ENCODE results near the gene ZNF256. TPM values are rescaled to one million over a fixed set of nuclear protein-coding genes. Genes with fewer than 3 reads are reported as not detected.

Gene ZNF256
- total and polyA plus RNA-seq, 2 of the 13 experiments (the other 11 are each of a cell fraction or from before 2014, with no cell fraction given) = 3.8 to 6.0 TPM

DNA sequence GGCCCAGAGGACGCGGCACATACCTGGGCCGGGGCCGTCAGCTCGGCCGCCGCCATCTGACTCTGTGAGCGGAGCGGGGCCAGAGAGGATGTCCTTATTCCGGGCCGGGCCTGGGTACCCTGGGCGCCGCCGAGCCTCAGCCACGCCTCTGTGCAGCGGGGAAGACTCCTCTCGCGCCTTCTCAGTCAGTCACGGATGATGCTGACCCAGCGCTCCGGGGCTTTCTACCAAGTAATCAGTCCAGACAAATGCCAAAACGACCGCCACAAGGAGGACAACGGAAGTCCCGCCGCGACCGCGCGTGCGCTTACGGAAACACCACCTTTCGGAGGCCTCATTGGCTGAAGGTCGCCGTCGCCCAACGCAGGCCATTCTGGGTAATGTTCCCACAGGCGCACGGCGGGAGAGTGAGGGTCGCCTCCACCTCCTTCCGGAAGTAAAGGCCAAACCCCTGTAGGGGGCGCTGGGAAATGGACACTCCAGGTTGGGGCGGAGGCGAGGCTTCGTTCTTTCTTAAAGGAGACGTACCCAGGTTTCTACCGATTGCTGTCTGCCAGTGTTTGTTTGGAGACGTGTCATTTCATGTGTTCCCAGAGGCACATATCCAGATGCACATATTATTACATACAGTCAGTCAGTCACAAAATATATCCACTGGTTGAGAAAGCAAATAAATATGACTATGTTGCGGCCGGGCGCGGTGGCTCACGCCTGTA lies at the start of gene ZNF256 (continued):
- TF ChIP-seq PPARG (CRISPR knock-in tag; conservative IDR thresholded peaks at IDR 0.05) (0 out of 2 replicates have a peak, but pooled peaks have one; percentile 32), ZNF30 (CRISPR knock-in tag; IDR thresholded peaks at IDR 0.05) (no peak), ETV6 (CRISPR knock-in tag; conservative IDR thresholded peaks at IDR 0.05) (no peak; the same call in 1 of the 2 replicates), ZNF496 (CRISPR knock-in tag; IDR thresholded peaks at IDR 0.05; ENCODE audit: insufficient replicate concordance) (no peak), SAP130 (CRISPR knock-in tag; IDR thresholded peaks at IDR 0.05; ENCODE audit: low read depth) (peak; percentile 98), ZNF431 (CRISPR knock-in tag; IDR thresholded peaks at IDR 0.05; ENCODE audit: borderline replicate concordance, low read depth) (0 out of 2 replicates have a peak, but pooled peaks have one; percentile 45), ZNF839 (CRISPR knock-in tag; IDR thresholded peaks at IDR 0.05; ENCODE audit: borderline replicate concordance) (no peak), ZNF343 (CRISPR knock-in tag; IDR thresholded peaks at IDR 0.05) (0 out of 2 replicates have a peak, but pooled peaks have one; percentile 56), KLF9 (CRISPR knock-in tag; IDR thresholded peaks at IDR 0.05; ENCODE audit: low read depth) (no peak), TCF12 (IDR thresholded peaks at IDR 0.05) (no peak), TCF12 (CRISPR knock-in tag; IDR thresholded peaks at IDR 0.05) (0 out of 2 replicates have a peak, but pooled peaks have one; percentile 28), NFIC (IDR thresholded peaks at IDR 0.05; ENCODE audit: low read length) (no peak), ZNF570 (CRISPR knock-in tag; IDR thresholded peaks at IDR 0.05; ENCODE audit: borderline replicate concordance) (no peak), NCOA2 (CRISPR knock-in tag; IDR thresholded peaks at IDR 0.05) (peak; percentile 58; the same call in 1 of the 2 replicates), ZNF251 (CRISPR knock-in tag; IDR thresholded peaks at IDR 0.05) (no peak), ZNF775 (CRISPR knock-in tag; IDR thresholded peaks at IDR 0.05; ENCODE audit: borderline replicate concordance) (no peak)
- TF ChIP-seq, protein P1, sequence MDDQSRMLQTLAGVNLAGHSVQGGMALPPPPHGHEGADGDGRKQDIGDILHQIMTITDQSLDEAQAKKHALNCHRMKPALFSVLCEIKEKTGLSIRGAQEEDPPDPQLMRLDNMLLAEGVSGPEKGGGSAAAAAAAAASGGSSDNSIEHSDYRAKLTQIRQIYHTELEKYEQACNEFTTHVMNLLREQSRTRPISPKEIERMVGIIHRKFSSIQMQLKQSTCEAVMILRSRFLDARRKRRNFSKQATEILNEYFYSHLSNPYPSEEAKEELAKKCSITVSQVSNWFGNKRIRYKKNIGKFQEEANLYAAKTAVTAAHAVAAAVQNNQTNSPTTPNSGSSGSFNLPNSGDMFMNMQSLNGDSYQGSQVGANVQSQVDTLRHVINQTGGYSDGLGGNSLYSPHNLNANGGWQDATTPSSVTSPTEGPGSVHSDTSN (CRISPR knock-in tag; IDR thresholded peaks at IDR 0.05; ENCODE audit: borderline replicate concordance) = no peak
- TF ChIP-seq, protein P2, sequence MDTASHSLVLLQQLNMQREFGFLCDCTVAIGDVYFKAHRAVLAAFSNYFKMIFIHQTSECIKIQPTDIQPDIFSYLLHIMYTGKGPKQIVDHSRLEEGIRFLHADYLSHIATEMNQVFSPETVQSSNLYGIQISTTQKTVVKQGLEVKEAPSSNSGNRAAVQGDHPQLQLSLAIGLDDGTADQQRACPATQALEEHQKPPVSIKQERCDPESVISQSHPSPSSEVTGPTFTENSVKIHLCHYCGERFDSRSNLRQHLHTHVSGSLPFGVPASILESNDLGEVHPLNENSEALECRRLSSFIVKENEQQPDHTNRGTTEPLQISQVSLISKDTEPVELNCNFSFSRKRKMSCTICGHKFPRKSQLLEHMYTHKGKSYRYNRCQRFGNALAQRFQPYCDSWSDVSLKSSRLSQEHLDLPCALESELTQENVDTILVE (CRISPR knock-in tag; IDR thresholded peaks at IDR 0.05) = peak; percentile 62; the same call in 1 of the 2 replicates
- TF ChIP-seq, protein P3, sequence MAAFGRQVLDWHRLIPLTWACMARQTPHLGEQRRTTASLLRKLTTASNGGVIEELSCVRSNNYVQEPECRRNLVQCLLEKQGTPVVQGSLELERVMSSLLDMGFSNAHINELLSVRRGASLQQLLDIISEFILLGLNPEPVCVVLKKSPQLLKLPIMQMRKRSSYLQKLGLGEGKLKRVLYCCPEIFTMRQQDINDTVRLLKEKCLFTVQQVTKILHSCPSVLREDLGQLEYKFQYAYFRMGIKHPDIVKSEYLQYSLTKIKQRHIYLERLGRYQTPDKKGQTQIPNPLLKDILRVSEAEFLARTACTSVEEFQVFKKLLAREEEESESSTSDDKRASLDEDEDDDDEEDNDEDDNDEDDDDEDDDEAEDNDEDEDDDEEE (CRISPR knock-in tag; IDR thresholded peaks at IDR 0.05) = no peak
- TF ChIP-seq, protein P4, sequence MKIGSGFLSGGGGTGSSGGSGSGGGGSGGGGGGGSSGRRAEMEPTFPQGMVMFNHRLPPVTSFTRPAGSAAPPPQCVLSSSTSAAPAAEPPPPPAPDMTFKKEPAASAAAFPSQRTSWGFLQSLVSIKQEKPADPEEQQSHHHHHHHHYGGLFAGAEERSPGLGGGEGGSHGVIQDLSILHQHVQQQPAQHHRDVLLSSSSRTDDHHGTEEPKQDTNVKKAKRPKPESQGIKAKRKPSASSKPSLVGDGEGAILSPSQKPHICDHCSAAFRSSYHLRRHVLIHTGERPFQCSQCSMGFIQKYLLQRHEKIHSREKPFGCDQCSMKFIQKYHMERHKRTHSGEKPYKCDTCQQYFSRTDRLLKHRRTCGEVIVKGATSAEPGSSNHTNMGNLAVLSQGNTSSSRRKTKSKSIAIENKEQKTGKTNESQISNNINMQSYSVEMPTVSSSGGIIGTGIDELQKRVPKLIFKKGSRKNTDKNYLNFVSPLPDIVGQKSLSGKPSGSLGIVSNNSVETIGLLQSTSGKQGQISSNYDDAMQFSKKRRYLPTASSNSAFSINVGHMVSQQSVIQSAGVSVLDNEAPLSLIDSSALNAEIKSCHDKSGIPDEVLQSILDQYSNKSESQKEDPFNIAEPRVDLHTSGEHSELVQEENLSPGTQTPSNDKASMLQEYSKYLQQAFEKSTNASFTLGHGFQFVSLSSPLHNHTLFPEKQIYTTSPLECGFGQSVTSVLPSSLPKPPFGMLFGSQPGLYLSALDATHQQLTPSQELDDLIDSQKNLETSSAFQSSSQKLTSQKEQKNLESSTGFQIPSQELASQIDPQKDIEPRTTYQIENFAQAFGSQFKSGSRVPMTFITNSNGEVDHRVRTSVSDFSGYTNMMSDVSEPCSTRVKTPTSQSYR (CRISPR knock-in tag; IDR thresholded peaks at IDR 0.05; ENCODE audit: borderline replicate concordance) = no peak
- TF ChIP-seq, protein P5, sequence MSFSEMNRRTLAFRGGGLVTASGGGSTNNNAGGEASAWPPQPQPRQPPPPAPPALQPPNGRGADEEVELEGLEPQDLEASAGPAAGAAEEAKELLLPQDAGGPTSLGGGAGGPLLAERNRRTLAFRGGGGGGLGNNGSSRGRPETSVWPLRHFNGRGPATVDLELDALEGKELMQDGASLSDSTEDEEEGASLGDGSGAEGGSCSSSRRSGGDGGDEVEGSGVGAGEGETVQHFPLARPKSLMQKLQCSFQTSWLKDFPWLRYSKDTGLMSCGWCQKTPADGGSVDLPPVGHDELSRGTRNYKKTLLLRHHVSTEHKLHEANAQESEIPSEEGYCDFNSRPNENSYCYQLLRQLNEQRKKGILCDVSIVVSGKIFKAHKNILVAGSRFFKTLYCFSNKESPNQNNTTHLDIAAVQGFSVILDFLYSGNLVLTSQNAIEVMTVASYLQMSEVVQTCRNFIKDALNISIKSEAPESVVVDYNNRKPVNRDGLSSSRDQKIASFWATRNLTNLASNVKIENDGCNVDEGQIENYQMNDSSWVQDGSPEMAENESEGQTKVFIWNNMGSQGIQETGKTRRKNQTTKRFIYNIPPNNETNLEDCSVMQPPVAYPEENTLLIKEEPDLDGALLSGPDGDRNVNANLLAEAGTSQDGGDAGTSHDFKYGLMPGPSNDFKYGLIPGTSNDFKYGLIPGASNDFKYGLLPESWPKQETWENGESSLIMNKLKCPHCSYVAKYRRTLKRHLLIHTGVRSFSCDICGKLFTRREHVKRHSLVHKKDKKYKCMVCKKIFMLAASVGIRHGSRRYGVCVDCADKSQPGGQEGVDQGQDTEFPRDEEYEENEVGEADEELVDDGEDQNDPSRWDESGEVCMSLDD (CRISPR knock-in tag; IDR thresholded peaks at IDR 0.05; ENCODE audit: borderline replicate concordance) = no peak; the same call in 1 of the 2 replicates

All from HepG2 (cell line).